Fibroblast of lung (primary cell): ENCODE data around the gene C22orf23.

Experiments
- EZH2 ChIP-seq: IDR thresholded peaks from 2 replicates; pipeline ENCODE4 v1.5.1; 2012; ENCODE audit warnings: low read length, control low read depth, mild to moderate bottlenecking; ENCODE audit errors: missing control alignments
- TF ChIP-seq, protein P1 (sequence below), 2 donors: IDR thresholded peaks in 1 of 2; conservative IDR thresholded peaks in 1 of 2; 1 replicate in 1 of 2; 2 replicates in 1 of 2; pipeline ENCODE4 v1.5.1; 2011 to 2012; ENCODE audit warnings: low read length in 2 of 2, control low read depth in 1 of 2, inconsistent platforms in 1 of 2, low read depth in 1 of 2, mild to moderate bottlenecking in 1 of 2

GRCh38 chr22:37940698-37941376, 12.6 kb downstream of the C22orf23 start:
- TF ChIP-seq, protein P1, sequence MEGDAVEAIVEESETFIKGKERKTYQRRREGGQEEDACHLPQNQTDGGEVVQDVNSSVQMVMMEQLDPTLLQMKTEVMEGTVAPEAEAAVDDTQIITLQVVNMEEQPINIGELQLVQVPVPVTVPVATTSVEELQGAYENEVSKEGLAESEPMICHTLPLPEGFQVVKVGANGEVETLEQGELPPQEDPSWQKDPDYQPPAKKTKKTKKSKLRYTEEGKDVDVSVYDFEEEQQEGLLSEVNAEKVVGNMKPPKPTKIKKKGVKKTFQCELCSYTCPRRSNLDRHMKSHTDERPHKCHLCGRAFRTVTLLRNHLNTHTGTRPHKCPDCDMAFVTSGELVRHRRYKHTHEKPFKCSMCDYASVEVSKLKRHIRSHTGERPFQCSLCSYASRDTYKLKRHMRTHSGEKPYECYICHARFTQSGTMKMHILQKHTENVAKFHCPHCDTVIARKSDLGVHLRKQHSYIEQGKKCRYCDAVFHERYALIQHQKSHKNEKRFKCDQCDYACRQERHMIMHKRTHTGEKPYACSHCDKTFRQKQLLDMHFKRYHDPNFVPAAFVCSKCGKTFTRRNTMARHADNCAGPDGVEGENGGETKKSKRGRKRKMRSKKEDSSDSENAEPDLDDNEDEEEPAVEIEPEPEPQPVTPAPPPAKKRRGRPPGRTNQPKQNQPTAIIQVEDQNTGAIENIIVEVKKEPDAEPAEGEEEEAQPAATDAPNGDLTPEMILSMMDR (conservative IDR thresholded peaks at IDR 0.05 in 1 of 2, IDR thresholded peaks at IDR 0.05 in 1 of 2; ENCODE audit: low read depth in 1 of 2, low read length in 2 of 2), result no peak
- no peak for TF ChIP-seq EZH2
